ENCODE measurements around the gene TNNI2. TPM values are rescaled to one million over a fixed set of nuclear protein-coding genes. Genes with fewer than 3 reads are reported as not detected.

TNNI2 gene
- total and polyA plus RNA-seq, 2 donors (not counting 3 experiments of a cell fraction or from before 2014, with no cell fraction given) = not detected

DNA sequence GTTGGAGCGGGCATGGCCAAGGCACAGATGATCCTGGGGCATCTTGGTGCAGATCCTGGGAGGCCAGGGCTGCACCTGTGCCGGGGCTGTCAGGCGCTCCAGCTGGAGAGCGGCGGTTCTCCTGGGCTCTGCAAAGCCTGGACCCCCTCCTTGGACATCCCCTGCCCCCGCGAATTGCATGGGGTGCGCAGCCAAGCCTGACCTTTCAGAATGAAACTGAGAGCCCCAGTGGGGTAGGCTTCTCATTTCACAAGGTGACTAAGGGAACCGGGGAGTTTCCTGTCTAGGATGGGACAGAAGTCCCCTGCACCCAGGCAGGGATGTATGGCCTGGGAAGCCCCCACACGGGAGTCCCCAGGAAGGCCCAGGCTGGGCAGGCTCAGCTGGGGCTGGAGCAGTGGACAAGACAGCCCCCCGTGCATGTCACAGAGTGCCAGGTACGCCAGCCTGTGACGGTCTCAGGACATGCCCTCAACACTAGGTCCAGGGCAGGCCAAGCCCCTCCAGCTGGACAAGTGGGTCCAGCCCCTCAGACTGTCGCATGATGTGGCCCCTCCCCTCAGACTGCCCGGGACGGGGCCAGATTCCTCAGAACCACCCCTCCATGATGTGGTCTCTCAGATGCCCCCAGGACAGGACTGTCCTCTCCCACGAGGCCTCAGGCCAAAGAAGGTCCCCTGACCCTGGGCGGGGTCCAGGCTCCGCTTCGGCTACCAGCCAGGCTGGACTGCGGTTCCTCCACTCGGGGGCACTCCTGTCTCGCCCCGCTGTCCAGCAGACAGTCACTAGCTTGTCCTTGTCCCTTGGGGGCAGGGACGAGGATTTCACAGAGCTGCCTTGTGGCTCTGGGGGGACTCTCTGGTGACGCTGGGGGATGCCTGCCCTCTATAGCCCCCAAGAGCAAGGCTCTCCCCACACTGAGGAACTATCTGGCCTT lies 16.4 kb downstream of the TNNI2 start:
- POLR2A ChIA-PET = no interaction called here
- no peak for FAIRE-seq

DNA sequence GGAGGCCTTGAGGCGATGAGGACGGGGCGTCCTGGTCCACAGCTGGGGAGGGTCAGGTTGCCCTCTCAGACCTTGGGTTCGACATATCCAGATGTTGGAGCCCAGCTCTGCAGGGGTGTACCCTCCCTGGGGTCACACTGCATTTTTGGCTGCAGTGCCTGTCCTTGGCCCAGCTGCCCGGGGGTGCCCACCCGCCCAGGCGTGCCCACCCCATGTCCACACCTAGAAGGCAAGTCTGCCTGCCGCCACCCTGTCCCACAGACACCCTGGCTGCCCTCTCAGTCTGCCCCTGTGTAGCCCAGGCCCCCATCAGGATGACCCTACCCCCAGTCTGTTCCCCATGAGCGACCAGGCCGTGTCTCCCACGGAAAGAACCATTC lies 17.1 kb downstream of the TNNI2 start:
- POLR2A ChIA-PET = no interaction called here
- no peaks in the 10 kb centered on the region for H4K20me1 ChIP-seq (replicated peaks; ENCODE audit: control insufficient read depth, extremely low read depth, insufficient read depth, low read length)

More for the DNA sequence above, 16.4 kb downstream of the TNNI2 start:
- dilution Hi-C loops (cut with MboI; ENCODE audit: extremely low pct_ligation_motif_present, low sequenced_read_pairs) (no loop called here), intact Hi-C loops (cut with micrococcal nuclease) (no loop called here)
- no peaks in the 10 kb centered on the region for H3K27me3 ChIP-seq (ENCODE audit: control insufficient read depth in 2 of 2, insufficient read depth in 2 of 2, low read length in 2 of 2)
- BruUV-seq (replicated peaks) = no TSS peak
- H4K20me1 ChIP-seq (replicated peaks; ENCODE audit: control insufficient read depth, extremely low read depth, insufficient read depth, low read length) = no peaks in the 10 kb centered on the region
- no peaks in the 10 kb centered on the region for H3K36me3 ChIP-seq (ENCODE audit: control insufficient read depth in 2 of 2, extremely low read depth in 1 of 2, insufficient read depth in 2 of 2, low read length in 2 of 2)
- no peak overlapping the region for H3K4me3 ChIP-seq (replicated peaks in 1 of 3; ENCODE audit: insufficient read depth in 1 of 3, low read depth in 1 of 3, low read length in 3 of 3)
- no peaks in the 10 kb centered on the region for H3K4me1 ChIP-seq (ENCODE audit: control insufficient read depth, extremely low read depth, insufficient read depth, low read length)
- H3K9me1 ChIP-seq (replicated peaks; ENCODE audit: control insufficient read depth, extremely low read depth, insufficient read depth, low read length) = no peaks in the 10 kb centered on the region
- CTCF ChIA-PET = interaction anchor here (1.9 kb wide), 1 partner anchor 27 kb away, joined by 5 read pairs; no protein-coding TSS in a partner anchor
- no peak overlapping the region for H3K9ac ChIP-seq (replicated peaks; ENCODE audit: extremely low read depth, insufficient read depth, low read length)
- no peak overlapping the region for H3K27ac ChIP-seq (ENCODE audit: insufficient read depth, low read depth, low read length)
- no peak overlapping the region for H3K4me2 ChIP-seq (ENCODE audit: insufficient read depth, low read length)
- no peak for DNase-seq (ENCODE audit: low read depth, low spot score)
- H3K79me2 ChIP-seq (ENCODE audit: control insufficient read depth, insufficient read depth, low read length) = no peaks in the 10 kb centered on the region
- no peak for TF ChIP-seq POLR2A (IDR thresholded peaks at IDR 0.05; ENCODE audit: low read depth, low read length)
- TF ChIP-seq, protein P1, sequence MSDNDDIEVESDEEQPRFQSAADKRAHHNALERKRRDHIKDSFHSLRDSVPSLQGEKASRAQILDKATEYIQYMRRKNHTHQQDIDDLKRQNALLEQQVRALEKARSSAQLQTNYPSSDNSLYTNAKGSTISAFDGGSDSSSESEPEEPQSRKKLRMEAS (IDR thresholded peaks at IDR 0.05; ENCODE audit: insufficient read depth, insufficient read length) = no peak
- H3K9me3 ChIP-seq (replicated peaks; ENCODE audit: control insufficient read depth, insufficient read depth, low read length) = no peaks in the 10 kb centered on the region
- H2AFZ ChIP-seq (ENCODE audit: low read depth, low read length) = no peak overlapping the region

More for the DNA sequence above, 17.1 kb downstream of the TNNI2 start:
- TF ChIP-seq EZH2 (IDR thresholded peaks at IDR 0.05; ENCODE audit: borderline replicate concordance, low read depth, low read length, severe bottlenecking) (no peak), FOS (IDR thresholded peaks at IDR 0.05; ENCODE audit: borderline replicate concordance, insufficient read depth, low read length) (no peak), POLR2A (IDR thresholded peaks at IDR 0.05; ENCODE audit: low read depth, low read length) (no peak), GATA2 (IDR thresholded peaks at IDR 0.05; ENCODE audit: insufficient read depth, insufficient read length, low read depth, low read length) (no peak), POLR2AphosphoS5 (IDR thresholded peaks at IDR 0.05; ENCODE audit: insufficient read depth, low read depth, low read length) (no peak)
- TF ChIP-seq, protein P2, sequence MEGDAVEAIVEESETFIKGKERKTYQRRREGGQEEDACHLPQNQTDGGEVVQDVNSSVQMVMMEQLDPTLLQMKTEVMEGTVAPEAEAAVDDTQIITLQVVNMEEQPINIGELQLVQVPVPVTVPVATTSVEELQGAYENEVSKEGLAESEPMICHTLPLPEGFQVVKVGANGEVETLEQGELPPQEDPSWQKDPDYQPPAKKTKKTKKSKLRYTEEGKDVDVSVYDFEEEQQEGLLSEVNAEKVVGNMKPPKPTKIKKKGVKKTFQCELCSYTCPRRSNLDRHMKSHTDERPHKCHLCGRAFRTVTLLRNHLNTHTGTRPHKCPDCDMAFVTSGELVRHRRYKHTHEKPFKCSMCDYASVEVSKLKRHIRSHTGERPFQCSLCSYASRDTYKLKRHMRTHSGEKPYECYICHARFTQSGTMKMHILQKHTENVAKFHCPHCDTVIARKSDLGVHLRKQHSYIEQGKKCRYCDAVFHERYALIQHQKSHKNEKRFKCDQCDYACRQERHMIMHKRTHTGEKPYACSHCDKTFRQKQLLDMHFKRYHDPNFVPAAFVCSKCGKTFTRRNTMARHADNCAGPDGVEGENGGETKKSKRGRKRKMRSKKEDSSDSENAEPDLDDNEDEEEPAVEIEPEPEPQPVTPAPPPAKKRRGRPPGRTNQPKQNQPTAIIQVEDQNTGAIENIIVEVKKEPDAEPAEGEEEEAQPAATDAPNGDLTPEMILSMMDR (IDR thresholded peaks at IDR 0.05; ENCODE audit: extremely low read depth in 1 of 2, insufficient read depth in 1 of 2, low read depth in 1 of 2, low read length in 2 of 2) = no peak
- Histone ChIP-seq H3K9ac (replicated peaks; ENCODE audit: extremely low read depth, insufficient read depth, low read length) (no peak overlapping the region), H3K4me1 (ENCODE audit: control insufficient read depth, extremely low read depth, insufficient read depth, low read length) (no peaks in the 10 kb centered on the region), H3K27ac (ENCODE audit: insufficient read depth, low read depth, low read length) (no peak overlapping the region), H3K4me2 (ENCODE audit: insufficient read depth, low read length) (no peak overlapping the region), H3K9me3 (replicated peaks; ENCODE audit: control insufficient read depth, insufficient read depth, low read length) (no peaks in the 10 kb centered on the region), H3K27me3 (ENCODE audit: control insufficient read depth in 2 of 2, insufficient read depth in 2 of 2, low read length in 2 of 2) (no peaks in the 10 kb centered on the region), H2AFZ (ENCODE audit: low read depth, low read length) (no peak overlapping the region), H3K4me3 (replicated peaks in 1 of 3; ENCODE audit: insufficient read depth in 1 of 3, low read depth in 1 of 3, low read length in 3 of 3) (no peak overlapping the region), H3K79me2 (ENCODE audit: control insufficient read depth, insufficient read depth, low read length) (no peaks in the 10 kb centered on the region), H3K9me1 (replicated peaks; ENCODE audit: control insufficient read depth, extremely low read depth, insufficient read depth, low read length) (no peaks in the 10 kb centered on the region), H3K36me3 (ENCODE audit: control insufficient read depth in 2 of 2, extremely low read depth in 1 of 2, insufficient read depth in 2 of 2, low read length in 2 of 2) (no peaks in the 10 kb centered on the region)
- CTCF ChIA-PET = interaction anchor here (1.0 to 1.9 kb wide), 2 partner anchors 27 to 162 kb away, joined by 3 to 5 read pairs; no protein-coding TSS in a partner anchor
- no TSS peak for BruUV-seq (replicated peaks)
- dilution Hi-C loops (cut with MboI; ENCODE audit: extremely low pct_ligation_motif_present, low sequenced_read_pairs) = no loop called here
- no peak for DNase-seq (ENCODE audit: low read depth, low spot score)
- FAIRE-seq = no peak
- intact Hi-C loops (cut with micrococcal nuclease) = no loop called here
